GM12878 (cell line): ENCODE results near the gene PLEKHH2. TPM values are rescaled to one million over a fixed set of nuclear protein-coding genes. Genes with fewer than 3 reads are reported as not detected.
"Not testable (repeated sequence)": the region's sequence is repeated elsewhere in the genome, so short reads cannot be mapped to it uniquely, and the experiment has no call there.

ENCODE experiments used
- ATAC-seq: fragments of 200-7000 bp; cut with Tn5 transposase; 3 replicates; pipeline ENCODE4 v1.9.1; 2020; ENCODE audit warnings: mild to moderate bottlenecking, moderate library complexity
- BruUV-seq: library from RNA; stranded (reverse); fragments of 400-500 nt; replicated peaks from 2 replicates; lab custom pipeline; 2021; lab: Mats Ljungman, UMichigan
- CTCF ChIA-PET: fragments of 300-600 bp; sonication (Branson Sonifier 250); formaldehyde crosslinking; extraction: SDS; loops from one replicate; lab custom pipeline; 2021; ENCODE audit warnings: inconsistent platforms; lab: Yijun Ruan, JAX
- POLR2A ChIA-PET: fragments of 350-600 bp; formaldehyde crosslinking; extraction: SDS; loops from one replicate; lab custom pipeline; 2021; ENCODE audit warnings: inconsistent platforms; lab: Charles Lee
- RAD21 ChIA-PET: fragments of 300-600 bp; sonication (Branson Sonifier 250); formaldehyde crosslinking; loops from one replicate; lab custom pipeline; 2023; ENCODE audit warnings: antibody characterized with exemption; ENCODE audit not compliant: unreplicated experiment; lab: Charles Lee
- SMC1A ChIA-PET: fragments of 300-600 bp; sonication (Branson Sonifier 250); formaldehyde crosslinking; loops from one replicate; lab custom pipeline; 2023; ENCODE audit not compliant: unreplicated experiment, uncharacterized antibody; lab: Charles Lee
- DNase-seq: peaks from one replicate; pipeline ENCODE4 v3.0.0-alpha.2; 2011; ENCODE audit warnings: low read depth, low spot score
- FAIRE-seq: peaks from 3 replicates; lab custom pipeline; 2011; peaks lifted over from hg19 to GRCh38; lab: Jason Lieb, UNC
- H2AFZ ChIP-seq: 2 replicates; pipeline ENCODE4 v1.6.0; 2011; ENCODE audit warnings: low read depth, low read length, control low read depth; ENCODE audit not compliant: control insufficient read depth
- H3K27ac ChIP-seq: 2 replicates; pipeline ENCODE4 v1.5.1; 2011; ENCODE audit warnings: control low read depth; ENCODE audit not compliant: control insufficient read depth, insufficient read depth
- H3K27me3 ChIP-seq, 2 experiments: replicated peaks in 1 of 2; 2 replicates each; pipeline versions ENCODE4 v1.6.0 to v1.6.1; 2011; ENCODE audit warnings: low read length in 1 of 2; ENCODE audit not compliant: control insufficient read depth in 2 of 2, insufficient read depth in 2 of 2
- H3K36me3 ChIP-seq, 2 experiments: 2 replicates each; pipeline ENCODE4 v1.5.1; 2011; ENCODE audit warnings: low read length in 1 of 2; ENCODE audit not compliant: control insufficient read depth in 2 of 2, insufficient read depth in 2 of 2
- H3K4me1 ChIP-seq: 2 replicates; pipeline ENCODE4 v1.6.1; 2011; ENCODE audit warnings: mild to moderate bottlenecking, low read length, moderate library complexity, mixed read lengths; ENCODE audit not compliant: control insufficient read depth, insufficient read depth
- H3K4me2 ChIP-seq: 2 replicates; pipeline ENCODE4 v1.6.0; 2011; ENCODE audit warnings: control low read depth; ENCODE audit not compliant: control insufficient read depth, insufficient read depth
- H3K4me3 ChIP-seq: fragments of 200-600 bp; sonication (generic); 2 replicates; pipeline ENCODE4 v1.5.1; 2016
- H3K79me2 ChIP-seq: 2 replicates; pipeline ENCODE4 v1.6.0; 2011; ENCODE audit warnings: low read length; ENCODE audit not compliant: control insufficient read depth, insufficient read depth
- H3K9ac ChIP-seq: 2 replicates; pipeline ENCODE4 v1.8.0; 2011; ENCODE audit warnings: low read length, control low read depth, mixed read lengths; ENCODE audit not compliant: control insufficient read depth, insufficient read depth
- H3K9me3 ChIP-seq: replicated peaks from 3 replicates; pipeline ENCODE4 v1.5.1; 2011; ENCODE audit warnings: mild to moderate bottlenecking, low read length; ENCODE audit not compliant: control insufficient read depth, insufficient read depth
- H4K20me1 ChIP-seq: 2 replicates; pipeline ENCODE4 v1.6.0; 2011; ENCODE audit not compliant: control insufficient read depth, insufficient read depth
- CBX5 ChIP-seq: sonication (generic); IDR thresholded peaks from 2 replicates; pipeline ENCODE4 v1.6.1; 2016; ENCODE audit warnings: low read depth, moderate library complexity, mild to moderate bottlenecking, inconsistent platforms
- CHD4 ChIP-seq: fragments of 200-600 bp; sonication (generic); IDR thresholded peaks from 2 replicates; pipeline ENCODE4 v1.6.1; 2016; ENCODE audit warnings: mild to moderate bottlenecking
- EED ChIP-seq: sonication (generic); IDR thresholded peaks from 2 replicates; pipeline ENCODE4 v1.6.1; 2016; ENCODE audit warnings: antibody characterized with exemption, low read depth
- EP300 ChIP-seq, 2 experiments: fragments of 150-350 bp in 1 of 2; IDR thresholded peaks; 2 replicates each; pipeline ENCODE4 v1.6.1; 2011 to 2012; ENCODE audit warnings: low read depth in 2 of 2, low read length in 2 of 2, borderline replicate concordance in 1 of 2, improper control_type of control experiment in 1 of 2, inconsistent platforms in 1 of 2; ENCODE audit not compliant: control insufficient read depth in 1 of 2
- FOXM1 ChIP-seq: IDR thresholded peaks from 2 replicates; pipeline ENCODE4 v1.6.1; 2012; ENCODE audit warnings: low read depth, mild to moderate bottlenecking, inconsistent platforms, low read length, moderate library complexity
- NFYB ChIP-seq: IDR thresholded peaks from 2 replicates; pipeline ENCODE4 v1.6.1; 2011; ENCODE audit warnings: low read depth, mild to moderate bottlenecking, low read length, improper control_type of control experiment, moderate library complexity; ENCODE audit not compliant: insufficient read depth
- PBX3 ChIP-seq: IDR thresholded peaks from 2 replicates; pipeline ENCODE4 v1.6.1; 2011; ENCODE audit warnings: mild to moderate bottlenecking, low read depth, low read length, moderate library complexity; ENCODE audit not compliant: insufficient replicate concordance
- RUNX3 ChIP-seq: IDR thresholded peaks from 2 replicates; pipeline ENCODE4 v1.6.1; 2012; ENCODE audit warnings: low read length, inconsistent platforms
- SIX5 ChIP-seq: IDR thresholded peaks from 2 replicates; pipeline ENCODE4 v1.6.1; 2011; ENCODE audit warnings: mild to moderate bottlenecking, low read depth, low read length, moderate library complexity; ENCODE audit not compliant: severe bottlenecking
- SMC3 ChIP-seq: IDR thresholded peaks from 2 replicates; pipeline ENCODE4 v1.6.1; 2011; ENCODE audit warnings: low read length, improper control_type of control experiment, borderline replicate concordance
- SREBF1 ChIP-seq: IDR thresholded peaks from 2 replicates; pipeline ENCODE4 v1.6.1; 2012; ENCODE audit warnings: mild to moderate bottlenecking, low read length
- ZNF687 ChIP-seq: fragments of 450-650 bp; IDR thresholded peaks from 2 replicates; pipeline ENCODE4 v1.6.1; 2017; ENCODE audit warnings: mild to moderate bottlenecking, moderate library complexity
- ZZZ3 ChIP-seq: IDR thresholded peaks from 2 replicates; pipeline ENCODE4 v1.6.1; 2011; ENCODE audit warnings: low read depth; ENCODE audit not compliant: control insufficient read depth, insufficient read length
- WGBS: methylation state at CpG from one replicate; pipeline ENCODE4 v1.1.6; 2016; ENCODE audit warnings: low lambda C conversion rate; ENCODE audit not compliant: insufficient replicate concordance, insufficient coverage; ENCODE audit errors: missing lambda C conversion rate; 5-methylcytosine and 5-hydroxymethylcytosine counted together
- in situ Hi-C: fragments of 300-500 bp; cut with MboI; formaldehyde crosslinking; loops from 9 replicates; pipeline ENCODE4 v1.14.3; 2018; ENCODE audit warnings: mixed read lengths
- intact Hi-C: fragments of 100-400 bp; cut with micrococcal nuclease; formaldehyde crosslinking; loops from one replicate; pipeline ENCODE4 v1.14.2; 2022; ENCODE audit not compliant: unreplicated experiment
- polyA plus RNA-seq, 11 experiments: library from polyadenylated mRNA; depleted of rRNA in 4 of 11; unstranded in 6 of 11; stranded (reverse) in 5 of 11; fragments of >200 nt; fragmentation: Nextera tagmentation in 4 of 11; fragmentation: Illumina TruSeq in 1 of 11; extraction: Ambion mirVana in 4 of 11; extraction: Trizol in 1 of 11; gene quantifications; 1 replicate in 1 of 11; 2 replicates in 10 of 11; pipeline versions ENCODE4 v1.2.1 to v1.2.3, GENCODE V29; 2011 to 2016; ENCODE audit warnings: inconsistent platforms in 2 of 11, missing spikeins in 2 of 11, low read depth in 1 of 11
- total RNA-seq, 4 experiments: library from RNA; depleted of rRNA in 3 of 4; stranded (reverse); fragments of >200 nt in 3 of 4; fragmentation: Illumina TruSeq in 1 of 4; extraction: Trizol in 1 of 4; gene quantifications; 2 replicates each; pipeline versions ENCODE4 v1.2.1 to v1.2.3, GENCODE V29; 2013 to 2021

Gene PLEKHH2
- total and polyA plus RNA-seq, 10 of the 15 experiments (the other 5 are each of a cell fraction or from before 2014, with no cell fraction given): not detected

GRCh38 chr2:43677783-43678182 is 40.7 kb downstream of the PLEKHH2 start:
- H4K20me1 ChIP-seq, intact Hi-C loops, H3K27me3 ChIP-seq, CTCF ChIA-PET, H3K36me3 ChIP-seq, H3K4me3 ChIP-seq, H3K4me1 ChIP-seq, SMC1A ChIA-PET, FAIRE-seq, H3K9ac ChIP-seq, H3K9me3 ChIP-seq, in situ Hi-C loops, BruUV-seq, H3K4me2 ChIP-seq, ATAC-seq, H3K27ac ChIP-seq, POLR2A ChIA-PET, H3K79me2 ChIP-seq, RAD21 ChIA-PET, H2AFZ ChIP-seq, DNase-seq: not testable (repeated sequence)
- WGBS: 94% methylated on average over 13 of the region's 32 CpGs

GRCh38 chr2:43685357-43685756 is 48.3 kb downstream of the PLEKHH2 start:
- H3K4me3 ChIP-seq: no peak overlapping the region
- POLR2A ChIA-PET: no interaction called here
- SMC1A ChIA-PET: interaction anchor here (0.9 kb wide), 1 partner anchor 11 kb away, joined by 4 read pairs; no protein-coding TSS in a partner anchor
- H3K79me2 ChIP-seq: no peaks in the 10 kb centered on the region
- peaks cover 0 to 4% of the 10 kb centered on the region in 2 experiments; a peak in 1 of 4 replicates for H3K27me3 ChIP-seq
- in situ Hi-C loops (no loop called here), intact Hi-C loops (no loop called here)
- H2AFZ ChIP-seq: no peak overlapping the region
- DNase-seq (no peak), FAIRE-seq (no peak), ATAC-seq (no peak)
- no TSS peak for BruUV-seq
- no peak overlapping the region for H3K4me2 ChIP-seq
- no peaks in the 10 kb centered on the region for H4K20me1 ChIP-seq
- no peaks in the 10 kb centered on the region for H3K4me1 ChIP-seq
- WGBS: 58% methylated on average over 4 of the region's 5 CpGs
- RAD21 ChIA-PET: no interaction called here
- no peak overlapping the region for H3K9ac ChIP-seq
- H3K36me3 ChIP-seq: no peaks in the 10 kb centered on the region
- H3K27ac ChIP-seq: no peak overlapping the region
- CTCF ChIA-PET: interaction anchor here (0.6 kb wide), 1 partner anchor 101 kb away, joined by 3 read pairs; no protein-coding TSS in a partner anchor
- H3K9me3 ChIP-seq: no peaks in the 10 kb centered on the region
- TF ChIP-seq FOXM1 (no peak), EP300 (IDR thresholded peaks at IDR 0.05; ENCODE audit: borderline replicate concordance in 1 of 2, control insufficient read depth in 1 of 2, low read depth in 2 of 2, low read length in 2 of 2) (no peak), RUNX3 (no peak), ZNF687 (no peak), CBX5 (no peak), EED (no peak), SMC3 (no peak), CHD4 (no peak), SREBF1 (no peak), PBX3 (no peak), NFYB (no peak), SIX5 (no peak), ZZZ3 (no peak)
